Spleen (tissue), 7 donors: ENCODE measurements around the gene FRMD4B.

Experiments used
- POLR2A ChIP-seq, 3 donors: fragments of 450-650 bp; IDR thresholded peaks; one replicate each; pipeline ENCODE4 v1.5.1; 2017; ENCODE audit warnings: antibody characterized with exemption in 3 of 3, mild to moderate bottlenecking in 1 of 3
- POLR2AphosphoS5 ChIP-seq, 3 donors: sonication (generic); formaldehyde crosslinking; IDR thresholded peaks; one replicate each; pipeline ENCODE4 v1.5.1; 2017; ENCODE audit warnings: antibody characterized with exemption in 3 of 3
- TF ChIP-seq, protein P1 (sequence below), 11 experiments: fragments of 200-600 bp in 7 of 11; fragments of 450-650 bp in 4 of 11; sonication (generic) in 4 of 11; IDR thresholded peaks in 8 of 11; conservative IDR thresholded peaks in 3 of 11; 1 replicate in 7 of 11; 2 replicates in 4 of 11; pipeline versions ENCODE4 v1.4.0 to v1.8.0; 2016 to 2021; ENCODE audit warnings: antibody characterized with exemption in 11 of 11, inconsistent platforms in 4 of 11, mild to moderate bottlenecking in 1 of 11
- donor health status: DM: no; HTN: no; CAD: no; lungs with moderate emphysema.
- donor health status: DM: no; HTN: no; CAD: no.
- donor health status: DM: no; HTN: no; CAD: no.

DNA sequence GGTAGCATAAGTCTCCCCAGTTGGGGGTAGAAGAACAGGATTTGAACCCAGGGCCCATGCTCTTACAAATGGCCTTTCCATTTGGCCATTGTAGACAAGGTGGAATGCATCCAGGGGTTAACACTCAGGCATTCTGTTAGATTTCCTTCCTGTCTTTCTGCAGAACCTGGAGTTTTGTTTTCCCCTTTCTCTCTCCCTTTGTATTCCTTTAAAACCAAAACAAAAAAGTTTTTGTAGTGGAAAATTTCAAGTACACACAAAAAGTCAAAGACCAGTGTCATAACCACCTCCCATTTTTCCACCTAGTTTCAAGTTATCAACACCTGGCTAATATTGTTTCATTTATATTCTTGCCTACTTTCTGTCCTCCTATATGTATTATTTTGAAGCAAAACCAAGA lies 26.0 kb downstream of the FRMD4B start:
- TF ChIP-seq, protein P1, sequence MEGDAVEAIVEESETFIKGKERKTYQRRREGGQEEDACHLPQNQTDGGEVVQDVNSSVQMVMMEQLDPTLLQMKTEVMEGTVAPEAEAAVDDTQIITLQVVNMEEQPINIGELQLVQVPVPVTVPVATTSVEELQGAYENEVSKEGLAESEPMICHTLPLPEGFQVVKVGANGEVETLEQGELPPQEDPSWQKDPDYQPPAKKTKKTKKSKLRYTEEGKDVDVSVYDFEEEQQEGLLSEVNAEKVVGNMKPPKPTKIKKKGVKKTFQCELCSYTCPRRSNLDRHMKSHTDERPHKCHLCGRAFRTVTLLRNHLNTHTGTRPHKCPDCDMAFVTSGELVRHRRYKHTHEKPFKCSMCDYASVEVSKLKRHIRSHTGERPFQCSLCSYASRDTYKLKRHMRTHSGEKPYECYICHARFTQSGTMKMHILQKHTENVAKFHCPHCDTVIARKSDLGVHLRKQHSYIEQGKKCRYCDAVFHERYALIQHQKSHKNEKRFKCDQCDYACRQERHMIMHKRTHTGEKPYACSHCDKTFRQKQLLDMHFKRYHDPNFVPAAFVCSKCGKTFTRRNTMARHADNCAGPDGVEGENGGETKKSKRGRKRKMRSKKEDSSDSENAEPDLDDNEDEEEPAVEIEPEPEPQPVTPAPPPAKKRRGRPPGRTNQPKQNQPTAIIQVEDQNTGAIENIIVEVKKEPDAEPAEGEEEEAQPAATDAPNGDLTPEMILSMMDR (IDR thresholded peaks at IDR 0.05 in 8 of 11, conservative IDR thresholded peaks at IDR 0.05 in 3 of 11), result no peak
- TF ChIP-seq POLR2AphosphoS5 (IDR thresholded peaks at IDR 0.05) (no peak), POLR2A (IDR thresholded peaks at IDR 0.05) (no peak)
